ENCODE data around the gene KLHDC4. TPM values are rescaled to one million over a fixed set of nuclear protein-coding genes. Genes with fewer than 3 reads are reported as not detected.

The KLHDC4 gene
- total and polyA plus RNA-seq, 2 of the 4 experiments (the other 2 are of a cell fraction), result 13.6 to 19.0 TPM

DNA sequence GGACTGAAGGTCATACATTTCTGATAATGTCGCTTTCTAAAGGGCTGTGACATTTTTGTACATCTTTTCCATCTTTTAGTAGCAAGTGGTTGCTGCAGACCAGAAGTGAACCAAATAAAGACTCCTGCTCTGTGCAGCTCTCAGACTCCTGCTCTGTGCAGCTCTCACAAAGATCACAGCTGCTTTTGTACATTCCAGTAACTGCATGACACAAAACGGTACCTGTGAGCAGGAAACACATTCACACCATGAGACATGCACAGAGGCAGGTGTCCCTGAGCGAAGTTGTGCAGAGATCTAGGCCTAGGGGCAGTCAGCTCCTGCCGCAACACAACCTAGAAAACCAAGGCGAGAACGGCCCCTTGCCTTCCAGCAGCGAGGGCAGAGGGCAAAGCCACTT is 67.5 kb downstream of the KLHDC4 start:
- H2AK5ac ChIP-seq (ENCODE audit: low read depth, low read length), result no peak overlapping the region
- H3K27ac ChIP-seq (ENCODE audit: insufficient read depth, low read length), result no peak overlapping the region
- H2BK15ac ChIP-seq (ENCODE audit: low read depth, low read length), result no peak overlapping the region
- in situ Hi-C loops (cut with MboI; ENCODE audit: low sequenced_read_pairs), result no loop called here
- no peak overlapping the region for H4K8ac ChIP-seq (ENCODE audit: low read depth in 2 of 2, low read length in 2 of 2)
- H3K23ac ChIP-seq (ENCODE audit: low read depth, low read length), result no peak overlapping the region
- no peak overlapping the region for H2BK120ac ChIP-seq (ENCODE audit: low read depth, low read length)
- H4K5ac ChIP-seq (ENCODE audit: low read depth, low read length), result no peak overlapping the region
- no peaks in the 10 kb centered on the region for H3K79me1 ChIP-seq (ENCODE audit: low read depth in 1 of 2, low read length in 2 of 2)
- no peak overlapping the region for H2AFZ ChIP-seq (replicated peaks; ENCODE audit: low read length, poor library complexity)
- H3K27me3 ChIP-seq (ENCODE audit: control insufficient read depth, insufficient read depth, low read length), result no peaks in the 10 kb centered on the region
- H3K9me1 ChIP-seq (ENCODE audit: insufficient read depth, low read length), result no peaks in the 10 kb centered on the region
- H4K91ac ChIP-seq (ENCODE audit: insufficient read depth, low read depth, low read length), result no peak overlapping the region
- BruUV-seq (replicated peaks), result TSS peak; percentile 18
- ChIA-PET POLR2A (ENCODE audit: unreplicated experiment) (no interaction called here), CTCF (no interaction called here)
- H3K14ac ChIP-seq (replicated peaks; ENCODE audit: low read depth, low read length), result no peak overlapping the region
- no CpG with 5 or more reads among the region's 7 CpGs for WGBS, 2 experiments (ENCODE audit: extremely low coverage in 2 of 2, insufficient read length in 1 of 2)
- TF ChIP-seq SMC3 (IDR thresholded peaks at IDR 0.05; ENCODE audit: low read depth, low read length) (no peak), RCOR1 (IDR thresholded peaks at IDR 0.05; ENCODE audit: insufficient replicate concordance, low read length) (no peak), RFX5 (IDR thresholded peaks at IDR 0.05; ENCODE audit: low read depth, low read length) (no peak), BHLHE40 (IDR thresholded peaks at IDR 0.05; ENCODE audit: low read depth, low read length) (no peak), RAD21 (IDR thresholded peaks at IDR 0.05; ENCODE audit: low read length) (no peak), NFE2L2 (IDR thresholded peaks at IDR 0.05; ENCODE audit: low read depth, low read length) (no peak), CEBPB (IDR thresholded peaks at IDR 0.05; ENCODE audit: low read depth, low read length) (no peak), MAFK (IDR thresholded peaks at IDR 0.05; ENCODE audit: low read depth, low read length) (no peak)
- H3K4me3 ChIP-seq (ENCODE audit: insufficient read depth, low read depth, low read length), result no peak overlapping the region
- peaks cover 3% of the 10 kb centered on the region for H4K20me1 ChIP-seq (ENCODE audit: insufficient read depth, low read length)
- no peak overlapping the region for H2BK20ac ChIP-seq (ENCODE audit: low read depth, low read length)
- H3K9ac ChIP-seq (ENCODE audit: low read depth, low read length), result no peak overlapping the region
- intact Hi-C loops (cut with micrococcal nuclease), result no loop called here
- no peaks in the 10 kb centered on the region for H3K9me3 ChIP-seq (ENCODE audit: control insufficient read depth, insufficient read depth, low read length)
- H2AK9ac ChIP-seq (replicated peaks; ENCODE audit: low read depth, low read length, poor library complexity), result no peak overlapping the region
- no peak overlapping the region for H2BK5ac ChIP-seq (ENCODE audit: low read depth, low read length, poor library complexity, severe bottlenecking)
- DNase-seq (no peak), ATAC-seq (ENCODE audit: low read depth) (no peak)
- no peak overlapping the region for H3K4me2 ChIP-seq (ENCODE audit: low read depth, low read length)
- no peak overlapping the region for H3K18ac ChIP-seq (ENCODE audit: low read depth, low read length)
- peaks cover 14% of the 10 kb centered on the region for H3K36me3 ChIP-seq (ENCODE audit: control insufficient read depth, insufficient read depth, low read length)
- dilution Hi-C loops (cut with HindIII; ENCODE audit: low sequenced_read_pairs, unreplicated experiment), result no loop called here
- H3K4me1 ChIP-seq (ENCODE audit: control insufficient read depth, insufficient read depth, low read length), result no peaks in the 10 kb centered on the region
- H3K56ac ChIP-seq (ENCODE audit: extremely low read depth, insufficient read depth, low read length), result no peak overlapping the region
- H3K4ac ChIP-seq (ENCODE audit: low read depth, low read length), result no peak overlapping the region

Measured in IMR-90 (cell line).